K562 (cell line): ENCODE results near the gene COL15A1.

Source experiments
- EP300 ChIP-seq: IDR thresholded peaks from 2 replicates; pipeline ENCODE4 v1.6.1; 2012; ENCODE audit warnings: low read length, improper control_type of control experiment
- HDGF ChIP-seq: fragments of 450-650 bp; IDR thresholded peaks from 2 replicates; pipeline ENCODE4 v1.6.1; 2016
- MYBL2 ChIP-seq, 2 experiments: fragments of 450-650 bp in 1 of 2; sonication (generic) in 1 of 2; formaldehyde crosslinking in 1 of 2; IDR thresholded peaks; 2 replicates each; pipeline versions ENCODE4 v1.6.1 to v1.8.1; 2017 to 2022; ENCODE audit warnings: borderline replicate concordance in 1 of 2, inconsistent platforms in 1 of 2, low read depth in 1 of 2, mild to moderate bottlenecking in 1 of 2, missing genetic modification reagents in 1 of 2, moderate library complexity in 1 of 2
- NR2C2 ChIP-seq, 2 experiments: fragments of 200-800 bp in 1 of 2; sonication (Bioruptor generic) in 1 of 2; sonication (generic) in 1 of 2; formaldehyde crosslinking in 1 of 2; IDR thresholded peaks; 2 replicates each; pipeline versions ENCODE4 v1.6.1 to v1.8.0; 2016 to 2022; ENCODE audit warnings: mild to moderate bottlenecking in 1 of 2, missing compliant biosample characterization in 1 of 2, missing genetic modification characterization in 1 of 2, missing genetic modification reagents in 1 of 2
- RFX5 ChIP-seq: IDR thresholded peaks from 2 replicates; pipeline ENCODE4 v1.6.1; 2011; ENCODE audit warnings: low read depth, mild to moderate bottlenecking, improper control_type of control experiment, low read length
- SETDB1 ChIP-seq: IDR thresholded peaks from one replicate; pipeline ENCODE4 v1.6.1; 2012; ENCODE audit warnings: low read length, control low read depth, inconsistent platforms
- SMAD3 ChIP-seq: fragments of 450-650 bp; formaldehyde crosslinking; conservative IDR thresholded peaks from 2 replicates; pipeline ENCODE4 v1.4.0; 2020; ENCODE audit warnings: mild to moderate bottlenecking
- SMC3 ChIP-seq: conservative IDR thresholded peaks from 2 replicates; pipeline ENCODE4 v1.6.1; 2011; ENCODE audit warnings: low read depth, low read length, improper control_type of control experiment; ENCODE audit not compliant: insufficient read depth
- ZNF232 ChIP-seq: sonication (generic); formaldehyde crosslinking; IDR thresholded peaks from 2 replicates; pipeline ENCODE4 v1.8.0; 2022; ENCODE audit warnings: mild to moderate bottlenecking, missing genetic modification reagents

DNA sequence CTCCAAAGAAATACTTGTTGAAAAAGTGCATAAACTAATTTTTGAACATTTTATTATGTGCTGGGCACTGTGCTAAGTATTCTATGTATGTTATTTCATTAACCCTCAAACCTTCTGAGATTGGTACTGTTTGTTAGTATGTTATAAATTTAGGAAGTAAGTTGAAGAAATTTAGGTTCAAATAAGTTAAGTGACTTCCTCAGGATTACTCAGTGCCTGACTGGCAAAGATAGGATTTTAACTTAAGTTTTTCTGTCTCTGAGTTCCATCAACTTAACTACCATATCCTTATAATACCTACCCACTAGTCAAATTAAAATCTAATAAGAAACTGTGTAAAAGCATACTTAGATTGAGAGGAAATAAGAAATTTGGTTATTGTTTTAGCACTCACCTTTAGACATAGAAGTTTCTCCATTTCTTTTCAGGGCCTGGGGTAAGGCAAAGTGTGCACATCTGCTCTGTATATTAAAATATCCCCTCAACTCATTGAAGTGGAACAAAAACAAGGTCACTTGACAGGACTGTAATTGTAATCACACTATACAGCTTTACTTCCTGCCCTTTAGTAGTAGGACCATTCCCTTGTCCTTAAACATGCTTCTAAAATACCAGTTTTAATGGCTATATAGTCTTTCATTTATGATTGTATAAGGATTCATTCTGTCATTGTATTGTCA is 176.4 kb downstream of the COL15A1 start:
- TF ChIP-seq SETDB1 (no peak), SMAD3 (no peak), HDGF (no peak), SMC3 (no peak), RFX5 (no peak), EP300 (no peak), ZNF232 (CRISPR knock-in tag) (no peak), MYBL2 (IDR thresholded peaks at IDR 0.05; ENCODE audit: low read depth) (no peak), MYBL2 (CRISPR knock-in tag; IDR thresholded peaks at IDR 0.05; ENCODE audit: borderline replicate concordance) (no peak), NR2C2 (CRISPR knock-in tag; IDR thresholded peaks at IDR 0.05) (no peak), NR2C2 (tag; IDR thresholded peaks at IDR 0.05) (no peak)
